ENCODE results near the gene SREBF1.

DNA sequence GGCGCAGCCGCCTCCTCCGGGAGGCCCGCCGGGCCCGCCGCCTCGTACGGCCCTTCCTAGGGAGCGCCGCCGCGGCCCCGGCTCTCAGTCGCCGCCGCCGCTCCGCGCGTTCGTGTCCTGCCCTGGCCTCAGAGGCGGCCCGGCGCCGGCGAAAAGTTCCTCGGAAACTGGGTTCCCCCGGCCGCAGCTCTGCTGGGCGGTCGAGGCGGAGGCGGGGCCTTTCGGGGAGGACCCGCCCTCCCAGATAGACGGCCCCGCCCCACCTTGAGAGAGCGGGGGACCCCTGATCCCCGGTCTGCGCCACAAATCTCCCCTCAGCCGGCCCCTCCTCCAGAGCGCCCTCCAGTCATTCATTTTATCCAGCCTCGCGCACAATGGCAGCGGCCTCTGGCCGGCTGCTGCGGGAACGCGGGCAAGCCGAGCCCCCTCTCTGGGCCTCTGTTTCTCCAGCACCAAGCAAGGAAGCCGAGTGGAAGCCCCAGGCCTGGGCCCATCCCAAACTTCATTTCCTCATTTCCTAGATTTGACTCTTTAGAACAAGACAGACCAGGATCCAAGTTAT, at the start of gene SREBF1:
- TF ChIP-seq CTCF (IDR thresholded peaks at IDR 0.05; ENCODE audit: borderline replicate concordance, extremely low read depth, low read length, poor library complexity, severe bottlenecking) (no peak), EZH2 (IDR thresholded peaks at IDR 0.05; ENCODE audit: borderline replicate concordance, low read depth, low read length, severe bottlenecking) (no peak)
